Endometrial microvascular endothelial cells (primary cell): ENCODE measurements around the gene HBQ1. TPM values are rescaled to one million over a fixed set of nuclear protein-coding genes. Genes with fewer than 3 reads are reported as not detected.
"Not testable (repeated sequence)": the region's sequence is repeated elsewhere in the genome, so short reads cannot be mapped to it uniquely, and the experiment has no call there.

Source experiments
- in situ Hi-C: cut with HindIII; loops from 2 replicates; pipeline ENCODE4 v1.10.0; 2017; ENCODE audit warnings: low sequenced_read_pairs, low pct_unique_long_range_greater_than_20kb; ENCODE audit errors: inconsistent ontology term
- total RNA-seq: library from RNA; depleted of rRNA; stranded (reverse); fragments of >200 nt; gene quantifications from one replicate; pipeline ENCODE4 v1.2.3, GENCODE V29; 2015; ENCODE audit errors: inconsistent ontology term

Gene HBQ1
- not detected for total RNA-seq

DNA sequence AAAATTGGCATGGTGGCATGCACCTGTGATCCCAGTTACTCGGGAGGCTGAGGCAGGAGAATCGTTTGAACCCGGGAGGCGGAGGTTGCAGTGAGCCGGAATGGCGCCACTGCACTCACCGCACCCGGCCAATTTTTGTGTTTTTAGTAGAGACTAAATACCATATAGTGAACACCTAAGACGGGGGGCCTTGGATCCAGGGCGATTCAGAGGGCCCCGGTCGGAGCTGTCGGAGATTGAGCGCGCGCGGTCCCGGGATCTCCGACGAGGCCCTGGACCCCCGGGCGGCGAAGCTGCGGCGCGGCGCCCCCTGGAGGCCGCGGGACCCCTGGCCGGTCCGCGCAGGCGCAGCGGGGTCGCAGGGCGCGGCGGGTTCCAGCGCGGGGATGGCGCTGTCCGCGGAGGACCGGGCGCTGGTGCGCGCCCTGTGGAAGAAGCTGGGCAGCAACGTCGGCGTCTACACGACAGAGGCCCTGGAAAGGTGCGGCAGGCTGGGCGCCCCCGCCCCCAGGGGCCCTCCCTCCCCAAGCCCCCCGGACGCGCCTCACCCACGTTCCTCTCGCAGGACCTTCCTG is at the start of gene HBQ1:
HBQ1 (plus strand) TSS at position 359 of the 575 bp plus-strand sequence; CDS start at position 387, 28 bp downstream.
- in situ Hi-C loops = no loop called here

GRCh38 chr16:130533-131173 is 49.6 kb upstream of the HBQ1 start:
- in situ Hi-C loops = no loop called here

DNA sequence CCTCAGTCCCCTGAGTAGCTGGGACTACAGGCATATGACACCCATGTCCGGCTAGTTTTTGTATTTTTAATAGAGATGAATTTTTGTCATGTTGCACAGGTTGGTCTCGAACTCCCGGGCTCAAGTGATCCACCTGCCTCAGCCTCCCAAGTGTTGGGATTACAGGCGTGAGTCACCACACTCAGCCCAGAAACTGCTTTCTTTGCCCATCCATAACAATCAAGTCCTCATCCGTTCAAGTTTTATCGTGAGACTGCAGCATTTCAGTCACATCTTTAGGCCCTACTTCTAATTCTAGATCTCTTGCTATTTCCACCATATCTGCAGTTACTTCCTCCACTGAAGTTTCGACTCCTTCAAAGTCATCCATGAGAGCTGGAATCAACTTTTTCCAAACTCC is 48.1 kb upstream of the HBQ1 start:
- in situ Hi-C loops = no loop called here

DNA sequence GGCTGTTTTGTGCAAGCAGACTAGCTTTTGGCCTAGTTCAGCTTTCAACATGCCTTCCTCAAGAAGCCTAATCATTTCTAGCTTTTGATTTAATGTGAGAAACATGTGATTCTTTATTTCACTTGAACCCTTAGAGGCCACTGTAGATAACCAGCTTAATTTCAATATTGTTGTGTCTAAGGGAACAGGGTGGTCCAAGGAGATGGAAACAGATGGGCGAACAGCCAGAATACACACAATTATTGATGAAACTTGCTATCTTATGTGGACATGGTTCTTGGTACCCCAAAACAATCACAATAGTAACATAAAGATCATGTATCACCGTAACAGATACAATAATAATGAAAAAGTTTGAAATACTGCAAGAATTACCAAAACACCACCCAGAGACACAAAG is 46.5 kb upstream of the HBQ1 start:
- in situ Hi-C loops = no loop called here

DNA sequence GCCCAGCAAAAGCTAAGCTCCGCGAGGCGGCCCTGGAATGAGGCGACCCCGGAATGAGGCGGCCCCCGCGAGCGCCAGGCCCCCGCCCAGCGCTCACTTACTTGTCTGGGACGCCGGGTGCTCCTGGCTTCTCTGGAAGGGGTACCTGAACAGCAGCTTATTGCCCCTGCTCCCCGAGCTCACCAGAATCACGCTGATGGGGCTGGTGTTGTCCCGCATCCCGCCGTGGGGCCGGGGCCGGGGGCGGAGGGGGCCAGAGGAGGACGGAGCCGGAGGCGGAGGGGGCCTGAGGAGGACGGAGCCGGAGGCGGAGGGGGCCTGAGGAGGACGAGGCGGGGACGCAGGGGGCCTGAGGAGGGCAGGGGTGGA is 42.2 kb upstream of the HBQ1 start:
- in situ Hi-C loops = no loop called here

DNA sequence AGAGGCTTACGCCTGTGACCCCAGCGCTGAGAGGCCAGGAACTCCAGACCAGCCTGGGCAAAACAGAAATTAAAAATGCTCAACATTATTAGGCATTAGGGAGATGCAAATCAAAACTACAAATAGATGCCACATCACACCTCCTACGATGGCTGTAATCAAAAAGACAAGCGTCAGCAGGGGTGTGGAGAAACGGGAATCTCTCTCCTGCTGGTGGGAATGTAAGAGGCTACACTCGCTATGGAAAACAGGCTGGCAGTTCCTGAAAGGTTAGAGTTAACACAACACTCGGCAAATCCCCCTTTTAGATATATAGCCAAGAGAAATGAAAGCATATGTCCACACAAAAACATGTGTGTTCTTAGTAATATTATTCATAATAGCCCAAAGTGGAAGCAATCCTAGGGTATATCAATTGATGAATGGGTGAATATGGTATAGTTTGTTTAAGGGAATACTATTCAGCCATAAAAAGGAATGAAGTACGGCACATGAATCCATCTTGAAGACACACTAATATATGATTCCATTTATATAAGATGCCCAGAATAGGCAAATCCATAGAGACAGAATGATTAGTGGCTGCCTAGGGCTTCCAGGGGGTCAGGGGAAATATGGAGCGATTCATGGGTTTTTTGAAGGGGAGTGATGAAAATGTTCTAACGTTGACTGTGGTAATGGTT is 39.9 kb upstream of the HBQ1 start:
- in situ Hi-C loops = no loop called here

- in situ Hi-C loops = no loop called here
Observed at GRCh38 chr16:142405-142967, 37.8 kb upstream of the HBQ1 start.

GRCh38 chr16:143047-143446 is 37.2 kb upstream of the HBQ1 start:
- in situ Hi-C loops = no loop called here

- in situ Hi-C loops = no loop called here
Observed at GRCh38 chr16:143456-143855, 36.8 kb upstream of the HBQ1 start.

DNA sequence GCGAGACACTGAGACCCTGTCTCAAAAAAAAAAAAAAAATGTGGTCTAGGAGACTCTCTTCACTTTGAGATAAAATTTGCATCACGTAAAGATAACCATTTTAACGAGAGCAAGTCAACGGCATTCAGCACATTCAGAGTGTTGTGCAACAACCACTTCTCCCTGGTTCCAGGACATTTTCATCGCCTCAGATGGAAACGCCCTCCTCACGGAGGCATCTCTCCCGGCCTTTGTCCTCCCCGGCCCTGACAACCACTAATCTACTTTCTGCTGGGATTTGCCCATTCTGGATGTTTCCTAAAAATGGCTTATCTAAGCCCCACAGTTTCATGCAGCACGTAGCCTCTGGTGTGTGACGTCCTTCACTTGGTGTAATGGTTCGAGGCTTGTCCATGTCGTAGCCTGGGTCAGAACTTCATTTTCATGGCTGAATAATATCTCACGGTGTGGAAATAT is 35.4 kb upstream of the HBQ1 start:
- in situ Hi-C loops = no loop called here

GRCh38 chr16:146646-147045 is 33.6 kb upstream of the HBQ1 start:
- in situ Hi-C loops = no loop called here

DNA sequence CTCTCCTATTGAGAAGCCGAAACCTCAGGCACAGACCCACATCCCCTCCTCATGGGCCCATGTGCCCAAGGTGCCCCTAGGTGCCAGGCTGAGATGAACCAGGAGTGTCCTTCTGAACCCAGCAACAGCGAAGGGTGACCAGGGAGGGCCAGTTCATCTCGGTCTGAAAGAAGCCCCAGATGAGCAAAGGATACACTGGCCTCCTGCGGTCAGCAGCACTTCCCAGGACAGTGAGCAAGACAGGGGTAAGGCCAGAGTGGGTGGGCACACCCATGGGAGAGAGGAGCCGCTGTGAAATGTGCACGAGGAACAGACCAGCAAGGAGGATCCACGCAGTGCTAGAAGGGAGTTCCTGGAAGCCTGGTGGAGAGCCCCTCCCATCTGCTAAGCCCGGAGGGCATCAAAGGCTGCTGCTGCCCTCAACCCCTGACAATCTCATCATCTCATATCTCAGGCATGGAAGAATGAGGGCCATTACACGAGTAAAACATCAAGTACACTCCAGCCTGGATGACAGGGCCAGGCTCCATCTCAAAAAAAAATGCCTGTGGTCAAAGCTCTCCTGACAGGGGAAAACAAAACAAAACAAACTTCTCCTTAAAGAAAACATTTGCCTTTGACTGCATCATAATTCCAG is 31.1 kb upstream of the HBQ1 start:
- in situ Hi-C loops = no loop called here

DNA sequence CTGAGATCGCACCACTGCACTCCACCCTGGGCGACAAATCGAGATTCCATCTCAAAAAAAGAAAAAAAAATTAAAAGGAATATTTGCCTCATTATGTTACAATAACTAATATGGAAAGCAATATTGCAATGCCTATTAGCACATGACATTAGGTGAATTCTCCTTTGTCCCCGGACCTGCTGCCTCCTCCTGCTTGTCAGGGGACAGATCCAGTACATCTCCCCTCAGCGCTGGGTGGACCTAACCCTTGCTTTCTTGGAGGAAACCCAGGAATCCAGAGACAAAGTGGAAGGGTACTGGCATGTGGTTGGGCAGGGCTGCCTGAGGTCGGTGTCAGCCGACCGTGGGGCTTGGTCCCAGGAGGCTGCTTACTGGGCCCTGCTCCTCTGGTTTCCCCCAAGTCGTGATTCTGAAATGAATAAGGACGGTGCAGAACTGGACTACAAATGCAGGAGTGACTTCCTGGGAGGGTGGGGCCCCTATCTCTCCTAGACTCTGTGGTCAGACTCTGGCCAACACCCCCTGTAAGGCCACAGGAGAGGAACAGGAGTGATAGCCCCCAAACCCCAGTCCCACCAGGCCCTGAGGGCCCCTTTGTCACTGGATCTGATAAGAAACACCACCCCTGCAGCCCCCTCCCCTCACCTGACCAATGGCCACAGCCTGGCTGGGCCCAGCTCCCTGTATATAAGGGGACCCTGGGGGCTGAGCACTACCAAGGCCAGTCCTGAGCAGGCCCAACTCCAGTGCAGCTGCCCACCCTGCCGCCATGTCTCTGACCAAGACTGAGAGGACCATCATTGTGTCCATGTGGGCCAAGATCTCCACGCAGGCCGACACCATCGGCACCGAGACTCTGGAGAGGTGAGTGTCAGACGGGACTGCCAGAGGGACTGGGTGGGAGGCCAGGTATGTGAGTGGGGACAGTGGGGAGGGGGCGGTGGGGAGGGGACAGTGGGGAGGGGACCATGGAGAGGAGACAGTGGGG is 27.8 kb upstream of the HBQ1 start, which contains the start of gene HBZ:
HBZ (plus strand) TSS at position 504 of the 988 bp plus-strand sequence; CDS start at position 770, 266 bp downstream.
- in situ Hi-C loops = no loop called here

DNA sequence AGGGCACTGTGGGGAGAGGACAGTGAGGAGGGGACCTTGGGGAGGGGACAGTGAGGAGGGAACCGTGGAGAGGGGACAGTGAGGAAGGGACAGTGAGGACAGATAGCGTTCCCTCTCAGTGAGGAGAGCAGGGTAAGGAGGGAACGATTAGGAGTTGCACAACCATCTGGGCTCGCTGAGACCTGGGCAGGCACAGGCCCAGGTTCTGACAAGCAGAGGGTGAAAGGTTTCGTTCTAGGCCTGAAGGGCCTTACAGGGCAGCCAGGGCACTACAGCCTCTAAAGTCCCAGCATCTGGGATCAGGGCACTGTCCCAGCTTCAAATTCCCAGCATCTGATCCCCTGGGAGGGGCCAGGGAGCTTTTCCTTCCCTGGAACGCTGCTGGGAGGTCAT is 27.1 kb upstream of the HBQ1 start:
- in situ Hi-C loops = not testable (repeated sequence)

- in situ Hi-C loops = not testable (repeated sequence)
Observed at GRCh38 chr16:153550-154216, 26.6 kb upstream of the HBQ1 start.

DNA sequence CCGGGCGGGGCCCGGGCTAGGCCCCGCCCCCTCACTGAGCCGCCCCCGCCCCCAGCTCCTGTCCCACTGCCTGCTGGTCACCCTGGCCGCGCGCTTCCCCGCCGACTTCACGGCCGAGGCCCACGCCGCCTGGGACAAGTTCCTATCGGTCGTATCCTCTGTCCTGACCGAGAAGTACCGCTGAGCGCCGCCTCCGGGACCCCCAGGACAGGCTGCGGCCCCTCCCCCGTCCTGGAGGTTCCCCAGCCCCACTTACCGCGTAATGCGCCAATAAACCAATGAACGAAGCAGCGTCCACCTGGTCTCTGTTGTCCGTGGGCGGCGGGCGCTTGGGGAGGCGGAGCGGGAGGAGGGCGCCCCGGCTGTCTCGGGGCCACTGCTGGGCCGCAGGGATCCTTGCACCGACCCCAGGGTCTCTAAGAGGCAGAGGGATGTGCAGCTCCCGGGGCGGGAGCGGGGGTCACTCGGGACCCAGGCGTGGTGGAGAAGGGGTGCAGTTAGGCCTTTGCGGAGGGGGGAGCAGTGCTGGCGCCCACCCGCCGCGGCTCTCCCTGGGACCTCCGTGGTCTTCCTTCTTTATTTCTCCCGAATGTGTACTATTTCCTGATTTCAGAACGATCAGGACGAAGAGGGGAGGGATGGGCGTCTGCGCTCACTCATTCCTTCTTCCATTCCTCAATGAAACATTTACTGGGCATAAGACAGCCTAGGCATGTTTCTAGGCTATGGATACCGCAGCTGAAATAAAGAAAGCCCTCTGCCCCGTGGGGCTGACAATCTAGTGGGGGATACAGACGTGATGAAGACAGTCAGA is 25.8 kb upstream of the HBQ1 start:
- in situ Hi-C loops = no loop called here

GRCh38 chr16:155031-155398 is 25.2 kb upstream of the HBQ1 start:
- in situ Hi-C loops = no loop called here
